GM19372 (cell line): Measurements from ENCODE around the gene ITGB6.

Experiments
- ATAC-seq: cut with Tn5 transposase; IDR thresholded peaks from one replicate; pipeline ENCODE4 v1.9.1; 2021; ENCODE audit warnings: mild to moderate bottlenecking, low read depth, moderate library complexity; ENCODE audit not compliant: unreplicated experiment

Gene ITGB6

DNA sequence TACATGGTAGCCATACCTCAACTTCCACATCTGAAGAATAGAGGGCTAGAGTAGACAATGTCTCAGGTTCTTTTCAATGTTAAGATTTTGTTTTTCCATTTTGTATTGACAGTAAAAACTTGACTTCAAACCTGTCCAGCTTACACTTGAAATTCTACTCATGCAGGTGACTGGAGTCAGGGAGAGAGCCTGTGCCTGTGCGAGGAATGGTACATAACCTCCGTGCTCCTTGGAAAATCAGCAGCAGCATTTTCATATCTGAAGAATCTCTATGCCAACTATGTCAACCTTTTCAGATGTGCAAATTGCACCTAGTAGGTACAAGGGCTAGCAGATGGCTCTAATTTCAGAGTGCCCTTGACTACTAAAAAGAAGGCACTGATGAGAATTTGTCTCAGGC lies 139.8 kb downstream of the ITGB6 start:
- no peak for ATAC-seq

DNA sequence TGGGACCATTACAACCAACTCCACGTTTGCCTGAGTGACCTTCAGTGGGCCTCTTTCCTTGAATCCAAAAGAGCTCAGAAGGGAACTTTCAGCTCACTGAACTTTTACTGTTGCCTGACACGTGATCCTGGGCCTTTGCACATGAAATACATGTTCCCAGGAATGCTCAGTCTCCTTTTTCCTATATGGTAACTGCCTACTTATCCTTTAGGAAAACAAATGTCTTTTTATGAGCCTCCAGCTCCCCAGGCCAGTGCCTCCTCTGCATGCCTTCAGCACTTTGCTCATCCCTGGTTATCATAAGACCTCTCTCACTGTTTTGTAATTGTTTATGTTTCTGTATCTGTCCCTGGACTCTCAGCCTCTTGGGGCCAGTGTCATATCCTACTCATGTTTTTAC lies 142.7 kb downstream of the ITGB6 start:
- ATAC-seq, result no peak

DNA sequence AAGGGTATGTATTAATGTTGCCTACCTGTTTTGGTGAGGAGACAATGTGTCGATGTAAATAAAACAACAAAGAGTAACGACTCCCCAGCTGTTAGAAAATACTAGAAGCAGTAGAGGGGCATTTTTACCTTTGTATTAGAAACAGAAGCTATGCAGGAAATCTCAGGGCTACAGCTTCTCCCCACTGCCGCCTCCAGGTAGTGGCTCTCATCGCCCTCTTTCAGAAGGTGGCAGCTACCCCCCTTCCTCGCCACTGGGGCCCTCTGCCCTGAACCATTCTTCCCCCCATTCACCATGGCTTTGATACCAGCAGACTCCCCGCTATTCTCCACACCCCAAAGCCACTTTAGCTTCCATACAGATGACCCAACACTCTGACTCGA lies 144.4 kb downstream of the ITGB6 start:
- ATAC-seq, result no peak

DNA sequence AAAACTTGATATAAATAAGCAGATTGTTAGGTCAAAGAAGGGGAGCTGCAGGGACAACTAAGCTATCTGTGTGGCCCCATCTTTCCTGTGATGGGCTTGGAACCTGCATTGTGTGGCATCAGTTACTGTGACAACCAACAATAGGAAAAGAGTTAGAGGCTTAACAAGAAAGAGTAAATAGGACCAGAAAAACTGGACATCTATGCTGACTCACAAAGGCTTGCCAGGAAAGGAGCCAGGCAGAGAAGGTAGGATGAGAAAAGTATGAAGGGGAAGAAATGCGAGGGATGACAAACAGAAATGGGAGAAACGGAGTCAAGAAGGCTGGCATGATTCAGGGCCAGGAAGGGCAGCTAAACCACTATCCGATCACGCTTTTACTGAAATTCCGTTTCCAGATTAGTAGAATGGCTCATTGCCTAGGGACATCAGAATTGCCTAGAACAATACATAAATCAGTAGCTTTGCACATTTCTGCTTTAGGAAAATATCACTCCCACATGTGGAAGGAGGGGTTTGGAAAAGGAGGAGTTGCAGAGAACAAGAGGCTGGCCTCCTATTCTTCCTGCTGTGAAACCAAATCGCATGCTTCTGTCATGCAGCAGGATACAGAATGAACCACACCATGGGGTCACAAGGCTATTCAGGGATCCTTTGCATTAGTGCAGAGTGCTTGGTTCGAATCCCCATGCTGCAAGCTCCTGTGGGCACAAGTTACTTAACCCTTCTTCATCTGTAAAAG lies 144.9 kb downstream of the ITGB6 start:
- no peak for ATAC-seq

DNA sequence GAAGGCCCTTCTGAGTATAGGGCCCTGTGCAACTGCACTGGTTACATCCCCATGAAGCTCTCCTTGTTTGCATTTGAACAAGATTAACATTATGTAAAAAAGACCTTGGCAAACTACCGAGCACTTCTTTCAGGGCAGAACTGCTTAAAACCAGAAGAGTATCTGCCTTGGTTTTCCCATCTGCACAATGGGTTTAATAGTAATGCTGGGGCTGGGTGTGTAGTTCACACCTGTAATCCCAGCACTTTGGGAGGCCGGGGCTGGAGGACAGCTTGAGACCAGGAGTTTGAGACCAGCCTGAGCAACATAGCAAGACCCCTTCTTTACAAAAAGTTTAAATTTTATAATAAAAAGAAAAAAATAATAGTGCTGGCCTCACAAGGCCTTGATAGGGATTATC lies 146.1 kb downstream of the ITGB6 start:
- no peak for ATAC-seq

DNA sequence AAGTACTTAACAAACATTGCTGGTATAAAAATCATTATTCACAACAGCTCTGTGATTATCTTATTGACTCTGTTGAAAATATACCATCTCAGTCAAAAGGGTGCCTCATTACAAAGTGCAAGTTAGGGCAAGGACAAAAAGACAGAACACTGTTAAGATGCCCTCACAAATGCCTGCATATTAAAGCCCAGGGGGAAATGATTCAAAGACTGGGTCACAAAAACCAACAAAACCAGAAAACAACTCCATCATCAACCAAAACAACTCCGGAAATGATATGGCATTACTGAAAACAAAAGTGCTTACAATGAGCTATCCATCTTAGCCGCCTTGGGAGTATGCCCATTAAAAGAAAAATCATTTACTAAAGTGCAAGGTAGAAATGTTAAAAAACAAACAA lies 147.5 kb downstream of the ITGB6 start:
- no peak for ATAC-seq

DNA sequence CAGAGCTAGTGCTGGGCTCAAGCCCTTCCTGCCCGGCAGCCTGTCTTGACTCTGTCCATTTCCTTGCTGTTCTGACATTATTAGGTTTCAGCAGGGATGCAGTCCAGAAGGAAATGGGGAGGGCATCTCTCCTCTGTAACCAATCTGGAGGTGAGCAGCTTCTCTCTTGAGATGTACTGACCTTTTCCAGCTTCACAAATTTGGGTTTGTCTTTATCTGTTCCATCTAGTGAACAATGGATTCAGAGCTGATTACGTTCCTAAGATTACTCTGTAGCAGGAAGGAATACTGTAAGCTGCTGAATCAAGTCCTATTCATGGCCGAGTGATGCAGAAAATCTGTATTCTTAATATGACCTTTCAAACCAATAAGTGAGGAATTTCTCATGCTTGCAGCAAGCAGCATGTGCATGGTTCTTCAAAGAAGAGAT lies 148.7 kb downstream of the ITGB6 start:
- no peak for ATAC-seq

DNA sequence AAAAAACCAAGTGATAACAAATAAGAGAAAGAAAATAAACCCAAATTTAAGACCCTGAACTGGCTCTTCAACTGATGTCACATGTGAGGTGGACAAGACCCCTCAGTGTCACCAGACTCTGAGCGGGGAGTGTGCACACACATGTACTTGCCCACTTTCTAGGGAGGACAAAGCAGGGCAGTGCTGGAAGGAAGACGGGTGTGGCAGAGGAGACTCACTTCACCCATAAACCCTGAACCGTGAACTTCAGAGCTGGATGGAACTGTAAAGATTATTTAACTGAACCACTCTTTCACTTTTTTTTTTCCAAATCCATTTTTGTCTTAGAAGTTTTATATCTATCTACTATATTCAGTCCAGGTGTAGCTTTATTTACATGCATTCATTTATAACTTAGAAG lies 149.9 kb downstream of the ITGB6 start:
- no peak for ATAC-seq
